ENCODE measurements around the gene PILRA.
"Not testable (repeated sequence)": the region's sequence is repeated elsewhere in the genome, so short reads cannot be mapped to it uniquely, and the experiment has no call there.

PILRA gene

GRCh38 chr7:100373261-100373831, at the start of gene PILRA:
PILRA (plus strand) TSS chr7:100373487; CDS start chr7:100373657, 170 bp downstream.
- no peak for DNase-seq

- DNase-seq: not testable (repeated sequence)
Observed at GRCh38 chr7:100324194-100324593, 49.1 kb upstream of the PILRA start.

- not testable (repeated sequence) for DNase-seq
Observed at GRCh38 chr7:100325671-100326070, 47.6 kb upstream of the PILRA start.

- DNase-seq: not testable (repeated sequence)
Observed at GRCh38 chr7:100326914-100327313, 46.4 kb upstream of the PILRA start.

- DNase-seq: peak; percentile 86
Observed at GRCh38 chr7:100335566-100336466, 37.5 kb upstream of the PILRA start.

- DNase-seq: not testable (repeated sequence)
Observed at GRCh38 chr7:100338083-100338696, 35.1 kb upstream of the PILRA start.

GRCh38 chr7:100341286-100341685, 32.0 kb upstream of the PILRA start:
- DNase-seq: not testable (repeated sequence)

- no peak for DNase-seq
Observed at GRCh38 chr7:100342765-100343164, 30.5 kb upstream of the PILRA start.

- not testable (repeated sequence) for DNase-seq
Observed at GRCh38 chr7:100344124-100344559, 29.1 kb upstream of the PILRA start.

GRCh38 chr7:100344560-100345287, 28.6 kb upstream of the PILRA start:
- DNase-seq: not testable (repeated sequence)

GRCh38 chr7:100345288-100345672, 28.0 kb upstream of the PILRA start:
- DNase-seq: not testable (repeated sequence)

- no peak for DNase-seq
Observed at GRCh38 chr7:100346921-100347320, 26.4 kb upstream of the PILRA start.

GRCh38 chr7:100348805-100349204, 24.5 kb upstream of the PILRA start:
- DNase-seq: no peak

GRCh38 chr7:100349757-100350156, 23.5 kb upstream of the PILRA start:
- no peak for DNase-seq

GRCh38 chr7:100351657-100352058, 21.6 kb upstream of the PILRA start:
- DNase-seq: no peak

GRCh38 chr7:100352230-100352781, 21.0 kb upstream of the PILRA start:
- DNase-seq: not testable (repeated sequence)

- DNase-seq: no peak
Observed at GRCh38 chr7:100352984-100353684, 20.2 kb upstream of the PILRA start.

GRCh38 chr7:100353685-100354330, 19.5 kb upstream of the PILRA start:
- DNase-seq: no peak

GRCh38 chr7:100356416-100357068, 16.7 kb upstream of the PILRA start:
- no peak for DNase-seq

- DNase-seq: no peak
Observed at GRCh38 chr7:100357131-100357561, 16.1 kb upstream of the PILRA start.

Measured in NCI-H1417 treated with DMSO at 0.1 percent for 48 hours (cell line).